Progenitor cell of endocrine pancreas (in vitro differentiated cells): Measurements from ENCODE around the gene HACD2. TPM values are rescaled to one million over a fixed set of nuclear protein-coding genes. Genes with fewer than 3 reads are reported as not detected.

Experiments
- DNase-seq: peaks from one replicate; pipeline ENCODE4 v3.0.0; 2021; ENCODE audit warnings: low spot score; ENCODE audit not compliant: unreplicated experiment
- H3K27ac Mint-ChIP-seq: 2 replicates; pipeline ENCODE4 v1.8.0; 2021; ENCODE audit warnings: mild to moderate bottlenecking, moderate library complexity, mixed read lengths
- H3K27me3 Mint-ChIP-seq: 2 replicates; pipeline ENCODE4 v1.8.0; 2021; ENCODE audit warnings: mixed read lengths
- H3K36me3 Mint-ChIP-seq: 2 replicates; pipeline ENCODE4 v1.8.0; 2022; ENCODE audit warnings: mixed read lengths; ENCODE audit not compliant: insufficient read depth
- H3K4me1 Mint-ChIP-seq: 2 replicates; pipeline ENCODE4 v1.8.0; 2021; ENCODE audit warnings: low read depth, mixed read lengths
- H3K4me3 Mint-ChIP-seq: 2 replicates; pipeline ENCODE4 v1.8.0; 2021; ENCODE audit warnings: low read depth, mild to moderate bottlenecking, moderate library complexity, mixed read lengths
- H3K9me3 Mint-ChIP-seq: 2 replicates; pipeline ENCODE4 v1.8.0; 2021; ENCODE audit warnings: low read depth, mixed read lengths
- long read RNA-seq: library from polyadenylated mRNA; unstranded; transcript quantifications from one replicate; pipeline ENCODE4 v2.0.0, GENCODE V29; 2020
- total RNA-seq: library from RNA; stranded (reverse); gene quantifications from 2 replicates; pipeline ENCODE4 v1.2.1, GENCODE V29; 2021
- TF ChIP-seq, protein P1 (sequence below): fragments of 200-600 bp; sonication (generic); IDR thresholded peaks from one replicate; pipeline ENCODE4 v1.5.0; 2021; ENCODE audit warnings: antibody characterized with exemption, mild to moderate bottlenecking; ENCODE audit not compliant: unreplicated experiment

The HACD2 gene, protein sequence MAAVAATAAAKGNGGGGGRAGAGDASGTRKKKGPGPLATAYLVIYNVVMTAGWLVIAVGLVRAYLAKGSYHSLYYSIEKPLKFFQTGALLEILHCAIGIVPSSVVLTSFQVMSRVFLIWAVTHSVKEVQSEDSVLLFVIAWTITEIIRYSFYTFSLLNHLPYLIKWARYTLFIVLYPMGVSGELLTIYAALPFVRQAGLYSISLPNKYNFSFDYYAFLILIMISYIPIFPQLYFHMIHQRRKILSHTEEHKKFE
- 54.4 and 57.6 TPM in 2 replicates for total RNA-seq
- long read RNA-seq, partial matches to known transcripts: 2 of 10 reads
- long read RNA-seq, other reads (novel, unspliced or antisense): 8 of 10 reads

DNA sequence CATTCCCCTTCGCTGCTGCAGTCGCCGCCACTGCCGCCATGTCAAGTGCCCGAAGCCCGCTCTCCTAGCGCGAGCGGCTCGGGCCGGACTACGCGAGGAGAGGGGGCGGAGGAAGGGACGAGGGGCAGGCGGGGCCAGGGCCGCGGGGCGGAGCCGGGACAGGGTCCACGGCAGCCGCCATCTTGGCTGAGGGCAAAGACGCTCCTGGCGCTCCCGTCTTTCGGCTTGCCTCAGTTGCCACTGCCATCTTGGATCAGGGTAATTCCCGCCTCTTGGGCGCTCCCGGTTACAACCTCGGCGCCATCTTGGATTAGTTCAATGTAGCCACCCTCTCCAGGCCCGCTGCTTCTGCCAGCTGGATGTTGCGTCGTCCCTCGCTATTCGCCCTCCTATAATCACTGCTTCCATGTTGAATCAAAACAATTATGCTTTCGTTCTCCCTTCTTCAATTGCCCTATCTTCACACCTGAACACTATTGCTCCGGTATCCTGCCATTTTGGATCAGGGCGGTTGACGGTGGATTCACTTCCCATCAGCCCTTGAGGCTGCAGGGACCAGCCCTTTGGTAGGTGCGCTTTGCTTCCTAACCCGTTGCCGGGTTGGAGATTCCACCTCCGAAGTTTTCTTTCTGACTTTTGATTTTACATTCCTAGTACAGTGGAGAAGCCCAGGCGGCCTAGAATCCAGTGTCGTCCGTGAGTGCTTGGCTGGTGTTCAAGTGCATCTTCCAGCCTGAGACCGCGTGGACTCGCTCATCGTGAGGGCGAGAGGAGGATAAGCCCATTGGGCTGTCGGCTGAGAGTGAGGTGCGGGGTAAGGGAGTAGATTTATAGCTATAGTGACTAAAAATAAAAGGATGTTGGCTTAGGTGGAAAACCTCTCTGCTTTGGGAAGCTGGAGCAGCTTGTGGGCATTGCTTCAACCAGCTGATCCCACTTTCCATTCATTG lies at the start of gene HACD2:
TSS of gene HACD2 (minus strand) at position 66 of the 950 bp plus-strand sequence. CDS start at position 40, 26 bp downstream.
- TF ChIP-seq, protein P1, sequence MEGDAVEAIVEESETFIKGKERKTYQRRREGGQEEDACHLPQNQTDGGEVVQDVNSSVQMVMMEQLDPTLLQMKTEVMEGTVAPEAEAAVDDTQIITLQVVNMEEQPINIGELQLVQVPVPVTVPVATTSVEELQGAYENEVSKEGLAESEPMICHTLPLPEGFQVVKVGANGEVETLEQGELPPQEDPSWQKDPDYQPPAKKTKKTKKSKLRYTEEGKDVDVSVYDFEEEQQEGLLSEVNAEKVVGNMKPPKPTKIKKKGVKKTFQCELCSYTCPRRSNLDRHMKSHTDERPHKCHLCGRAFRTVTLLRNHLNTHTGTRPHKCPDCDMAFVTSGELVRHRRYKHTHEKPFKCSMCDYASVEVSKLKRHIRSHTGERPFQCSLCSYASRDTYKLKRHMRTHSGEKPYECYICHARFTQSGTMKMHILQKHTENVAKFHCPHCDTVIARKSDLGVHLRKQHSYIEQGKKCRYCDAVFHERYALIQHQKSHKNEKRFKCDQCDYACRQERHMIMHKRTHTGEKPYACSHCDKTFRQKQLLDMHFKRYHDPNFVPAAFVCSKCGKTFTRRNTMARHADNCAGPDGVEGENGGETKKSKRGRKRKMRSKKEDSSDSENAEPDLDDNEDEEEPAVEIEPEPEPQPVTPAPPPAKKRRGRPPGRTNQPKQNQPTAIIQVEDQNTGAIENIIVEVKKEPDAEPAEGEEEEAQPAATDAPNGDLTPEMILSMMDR: no peak
- peaks cover 25% of the 10 kb centered on the region for H3K36me3 Mint-ChIP-seq
- peaks cover 31% of the 10 kb centered on the region for H3K4me1 Mint-ChIP-seq
- peaks cover 5% of the 10 kb centered on the region for H3K9me3 Mint-ChIP-seq
- peak; percentile 96 for DNase-seq
- H3K27ac Mint-ChIP-seq: peak within 1 kb of the TSS; percentile 92
- H3K27me3 Mint-ChIP-seq: no peaks in the 10 kb centered on the region
- H3K4me3 Mint-ChIP-seq: no peak within 1 kb of the TSS

DNA sequence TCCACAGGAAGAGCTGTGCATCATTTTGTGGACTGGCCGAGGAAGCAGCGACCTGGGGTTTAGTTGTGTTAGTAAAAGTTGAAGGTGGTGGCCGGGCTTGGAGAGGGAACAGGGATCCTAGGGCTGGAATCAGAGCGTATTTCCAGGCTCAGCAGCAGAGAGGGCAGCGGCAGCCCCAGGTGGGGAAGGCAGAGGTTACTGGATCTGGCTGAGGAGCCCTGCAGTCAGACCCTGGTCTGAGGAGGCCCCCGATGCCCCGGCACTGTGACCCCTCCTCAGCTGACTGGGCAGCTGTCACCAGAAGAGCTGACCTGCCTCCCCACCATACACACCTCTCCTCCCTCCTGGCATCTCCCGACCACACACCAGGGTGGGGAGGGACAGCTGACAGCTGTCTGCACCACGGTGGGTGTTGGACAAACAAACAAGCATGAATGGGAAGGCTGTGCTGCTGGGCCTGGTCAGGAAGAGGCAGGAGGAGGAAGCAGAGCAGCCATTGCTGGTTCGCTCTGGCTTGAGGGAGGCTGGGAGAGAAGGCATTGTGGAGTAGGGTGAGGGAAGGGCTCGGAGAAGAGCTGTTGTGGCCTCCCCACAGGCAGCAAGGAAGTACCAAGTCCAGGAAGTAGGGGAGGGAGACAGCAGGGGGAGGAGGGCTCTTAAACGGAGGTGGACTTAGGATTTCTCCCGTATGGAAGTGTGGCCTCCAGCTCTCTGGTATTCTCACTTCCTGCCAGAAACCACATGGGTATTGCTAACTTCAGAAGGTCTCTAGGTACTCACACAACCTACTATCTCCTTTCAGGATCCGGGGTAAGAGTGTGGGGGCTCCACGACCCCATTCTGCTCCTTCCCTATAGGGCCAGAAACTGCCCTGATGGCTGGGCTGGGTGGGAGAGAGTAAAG lies 49.5 kb upstream of the HACD2 start:
- Mint-ChIP-seq H3K4me1 (peaks cover 43% of the 10 kb centered on the region), H3K9me3 (no peaks in the 10 kb centered on the region), H3K27me3 (no peaks in the 10 kb centered on the region), H3K4me3 (no peak overlapping the region), H3K27ac (peak overlapping the region; percentile 72), H3K36me3 (peaks cover 6% of the 10 kb centered on the region)
- TF ChIP-seq, protein P1: no peak
- no peak for DNase-seq

DNA sequence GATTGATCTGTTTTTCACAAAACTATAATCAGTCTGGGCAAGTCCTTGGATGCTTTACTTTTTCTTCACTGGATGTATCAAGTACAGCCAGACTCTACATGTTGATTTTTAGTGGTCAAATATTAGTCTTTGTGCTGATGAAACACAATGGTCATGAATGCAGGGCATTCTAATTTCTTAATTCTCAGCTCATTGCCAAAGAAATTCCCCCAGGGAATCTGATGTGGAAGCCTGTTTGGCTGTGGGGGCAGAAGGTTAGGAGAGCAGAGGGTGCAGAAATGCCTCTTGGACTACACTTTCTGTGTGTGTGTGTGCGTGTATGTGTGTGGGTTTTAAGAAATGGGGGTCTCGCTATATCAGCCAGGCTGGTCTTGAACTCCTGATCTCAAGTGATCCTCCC lies 48.7 kb upstream of the HACD2 start:
- peaks cover 41% of the 10 kb centered on the region for H3K4me1 Mint-ChIP-seq
- H3K27me3 Mint-ChIP-seq: no peaks in the 10 kb centered on the region
- DNase-seq: no peak
- no peak overlapping the region for H3K4me3 Mint-ChIP-seq
- no peaks in the 10 kb centered on the region for H3K9me3 Mint-ChIP-seq
- TF ChIP-seq, protein P1: no peak
- H3K36me3 Mint-ChIP-seq: peaks cover 9% of the 10 kb centered on the region
- H3K27ac Mint-ChIP-seq: peak overlapping the region; percentile 4

DNA sequence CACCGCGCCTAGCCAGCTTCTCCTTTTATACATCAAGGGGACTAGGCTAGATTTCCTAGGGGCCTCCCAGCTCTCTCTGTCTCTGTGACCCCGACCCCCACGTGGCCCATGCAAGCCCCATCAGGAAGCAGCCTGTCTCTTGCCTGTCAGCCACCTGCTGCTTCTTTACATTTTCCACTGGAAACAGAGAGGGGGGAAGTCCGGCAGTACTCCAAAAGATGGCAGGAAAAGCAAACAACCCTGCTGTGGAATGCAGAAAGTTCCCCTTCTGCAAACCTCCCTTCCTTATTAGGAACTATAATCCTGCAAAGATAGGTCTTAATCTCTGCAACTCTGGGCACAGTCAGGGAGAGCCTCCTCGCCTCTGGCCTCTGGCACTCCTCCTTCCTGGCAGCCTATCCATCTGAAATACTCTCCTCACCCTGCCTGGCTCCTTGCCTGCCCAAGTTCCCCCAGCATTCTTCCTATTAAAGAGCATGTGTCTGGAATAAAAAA lies 47.4 kb upstream of the HACD2 start:
- TF ChIP-seq, protein P1: no peak
- Mint-ChIP-seq H3K27ac (peak overlapping the region; percentile 89), H3K4me1 (peaks cover 37% of the 10 kb centered on the region), H3K9me3 (no peaks in the 10 kb centered on the region), H3K36me3 (peaks cover 9% of the 10 kb centered on the region), H3K4me3 (no peak overlapping the region), H3K27me3 (no peaks in the 10 kb centered on the region)
- DNase-seq: no peak
